Gastrocnemius medialis (tissue), 4 donors: ENCODE results near the gene CACNG3. TPM values are rescaled to one million over a fixed set of nuclear protein-coding genes. Genes with fewer than 3 reads are reported as not detected.
"Not testable (repeated sequence)": the region's sequence is repeated elsewhere in the genome, so short reads cannot be mapped to it uniquely, and the experiment has no call there.

Experiments used
- ATAC-seq, 2 donors: fragments of 150-250 bp; one replicate each; pipeline ENCODE4 v1.9.1; 2016
- DNase-seq, 2 donors: peaks; one replicate each; pipeline ENCODE4 v3.0.0-alpha.2; 2019
- H3K27ac ChIP-seq, 4 donors: fragments of 200-600 bp; sonication (generic); 1 replicate in 1 of 4; 2 replicates in 3 of 4; pipeline ENCODE4 v1.5.1; 2016 to 2018; ENCODE audit warnings: mild to moderate bottlenecking in 2 of 4, moderate library complexity in 1 of 4
- H3K27me3 ChIP-seq, 3 donors: fragments of 200-600 bp; sonication (generic) in 2 of 3; 1 replicate in 1 of 3; 2 replicates in 2 of 3; pipeline versions ENCODE4 v1.5.1 to v1.6.0; 2016 to 2019; ENCODE audit warnings: mild to moderate bottlenecking in 1 of 3, moderate library complexity in 1 of 3
- H3K36me3 ChIP-seq, 2 donors: fragments of 200-600 bp; sonication (generic) in 1 of 2; one replicate each; pipeline ENCODE4 v1.5.1; 2017 to 2018
- H3K4me1 ChIP-seq, 2 donors: fragments of 200-600 bp; sonication (generic) in 1 of 2; one replicate each; pipeline ENCODE4 v1.5.1; 2016 to 2017; ENCODE audit warnings: mild to moderate bottlenecking in 2 of 2
- H3K4me3 ChIP-seq, 4 donors: fragments of 200-600 bp; sonication (generic) in 3 of 4; 1 replicate in 1 of 4; 2 replicates in 3 of 4; pipeline ENCODE4 v1.5.1; 2016 to 2019; ENCODE audit warnings: mild to moderate bottlenecking in 2 of 4
- H3K9me3 ChIP-seq, 3 donors: fragments of 200-600 bp; sonication (generic) in 2 of 3; 1 replicate in 1 of 3; 2 replicates in 2 of 3; pipeline ENCODE4 v1.5.1; 2016 to 2019
- CTCF ChIP-seq, 5 experiments: fragments of 450-650 bp in 3 of 5; fragments of 200-600 bp in 2 of 5; sonication (generic) in 2 of 5; IDR thresholded peaks in 4 of 5; conservative IDR thresholded peaks in 1 of 5; 1 replicate in 4 of 5; 2 replicates in 1 of 5; pipeline ENCODE4 v1.5.1; 2016 to 2019; ENCODE audit warnings: antibody characterized with exemption in 5 of 5, mild to moderate bottlenecking in 3 of 5, moderate library complexity in 3 of 5
- POLR2A ChIP-seq, 2 donors: fragments of 450-650 bp; IDR thresholded peaks; one replicate each; pipeline ENCODE4 v1.6.1; 2017; ENCODE audit warnings: antibody characterized with exemption in 2 of 2, mild to moderate bottlenecking in 2 of 2, moderate library complexity in 2 of 2
- in situ Hi-C, 4 donors: fragments of 200-750 bp; cut with MboI; loops; one replicate each; pipeline versions ENCODE4 v1.15.0 to v1.8.0; 2017; ENCODE audit warnings: low sequenced_read_pairs in 4 of 4
- intact Hi-C: fragments of 100-400 bp; cut with DNase I; formaldehyde crosslinking; loops from one replicate; pipeline ENCODE4 v1.15.1; 2023; ENCODE audit warnings: low total_unique reads
- total RNA-seq, 4 donors: library from RNA; depleted of rRNA; stranded (reverse); fragments of >200 nt; gene quantifications; one replicate each; pipeline versions ENCODE4 v1.1.0 to v1.2.3, GENCODE V29; 2016

CACNG3 gene
- total RNA-seq, 4 donors from 2014 or later: not detected

DNA sequence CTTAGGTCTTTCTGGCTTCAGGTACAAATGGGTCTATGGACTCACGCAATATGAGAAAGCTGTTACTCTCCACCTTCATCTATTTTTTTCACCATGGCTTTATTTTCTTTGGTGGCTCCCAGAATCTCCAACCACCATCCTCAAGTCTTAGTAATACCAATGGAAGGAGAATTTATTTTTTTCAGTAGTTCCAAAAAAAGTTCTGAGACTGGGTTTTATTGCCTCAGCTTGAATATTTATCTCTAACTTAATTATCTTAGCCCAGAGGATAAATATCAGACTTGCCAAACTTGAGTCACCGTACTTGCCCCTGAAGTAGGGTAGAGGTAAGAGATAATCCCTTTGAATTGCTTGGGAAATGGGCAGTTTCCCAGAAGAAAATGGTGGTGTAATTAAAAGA, 23.2 kb upstream of the CACNG3 start:
- no peak overlapping the region for H3K4me3 ChIP-seq
- no peak overlapping the region for H3K27ac ChIP-seq
- no peaks in the 10 kb centered on the region for H3K27me3 ChIP-seq
- DNase-seq (no peak), ATAC-seq (no peak)
- no peak for TF ChIP-seq CTCF (IDR thresholded peaks at IDR 0.05 in 4 of 5, conservative IDR thresholded peaks at IDR 0.05 in 1 of 5)
- no peak for TF ChIP-seq POLR2A (IDR thresholded peaks at IDR 0.05)
- no peaks in the 10 kb centered on the region for H3K36me3 ChIP-seq
- in situ Hi-C loops: loop anchor here in 1 of 4 donors (25.0 kb wide), 1 partner anchor 96 kb away; no protein-coding TSS in a partner anchor
- intact Hi-C loops: no loop called here
- no peaks in the 10 kb centered on the region for H3K9me3 ChIP-seq
- H3K4me1 ChIP-seq: no peaks in the 10 kb centered on the region

- no peak for TF ChIP-seq CTCF (IDR thresholded peaks at IDR 0.05 in 4 of 5, conservative IDR thresholded peaks at IDR 0.05 in 1 of 5)
- TF ChIP-seq POLR2A (IDR thresholded peaks at IDR 0.05): no peak
- Histone ChIP-seq H3K9me3 (no peaks in the 10 kb centered on the region), H3K4me3 (no peak overlapping the region), H3K36me3 (no peaks in the 10 kb centered on the region), H3K4me1 (no peaks in the 10 kb centered on the region), H3K27me3 (no peaks in the 10 kb centered on the region), H3K27ac (no peak overlapping the region)
- in situ Hi-C loops (loop anchor here in 1 of 4 donors (25.0 kb wide), 1 partner anchor 97 kb away; no protein-coding TSS in a partner anchor), intact Hi-C loops (no loop called here)
- no peak for DNase-seq
- no peak for ATAC-seq
Measured at GRCh38 chr16:24234737-24235136, 21.4 kb upstream of the CACNG3 start.

DNA sequence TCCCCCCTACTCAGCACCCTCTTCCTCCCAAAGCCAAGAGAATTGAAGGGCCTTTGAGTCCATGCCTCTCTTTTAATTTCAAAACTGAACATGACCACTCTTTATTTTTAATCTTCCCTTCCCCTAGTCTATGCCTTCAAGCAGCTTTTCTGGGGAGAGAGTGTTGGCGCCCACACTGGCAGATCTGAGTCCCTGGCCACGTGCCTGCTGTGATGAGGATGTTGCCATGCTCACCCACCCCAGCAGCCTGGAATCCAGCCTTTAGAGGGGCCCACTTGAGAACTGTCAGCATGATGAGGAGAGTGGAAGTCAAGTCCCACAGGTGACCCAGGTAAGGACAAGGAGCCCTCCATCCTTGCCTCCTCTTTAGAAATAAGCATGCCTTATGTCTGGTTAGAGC, 20.3 kb upstream of the CACNG3 start:
- DNase-seq (no peak), ATAC-seq (no peak)
- Histone ChIP-seq H3K27me3 (no peaks in the 10 kb centered on the region), H3K4me3 (no peak overlapping the region), H3K4me1 (no peaks in the 10 kb centered on the region), H3K36me3 (no peaks in the 10 kb centered on the region), H3K27ac (no peak overlapping the region), H3K9me3 (no peaks in the 10 kb centered on the region)
- in situ Hi-C loops: loop anchor here in 1 of 4 donors (25.0 kb wide), 1 partner anchor 99 kb away; no protein-coding TSS in a partner anchor
- intact Hi-C loops: no loop called here
- TF ChIP-seq POLR2A (IDR thresholded peaks at IDR 0.05) (no peak), CTCF (IDR thresholded peaks at IDR 0.05 in 4 of 5, conservative IDR thresholded peaks at IDR 0.05 in 1 of 5) (no peak)

DNA sequence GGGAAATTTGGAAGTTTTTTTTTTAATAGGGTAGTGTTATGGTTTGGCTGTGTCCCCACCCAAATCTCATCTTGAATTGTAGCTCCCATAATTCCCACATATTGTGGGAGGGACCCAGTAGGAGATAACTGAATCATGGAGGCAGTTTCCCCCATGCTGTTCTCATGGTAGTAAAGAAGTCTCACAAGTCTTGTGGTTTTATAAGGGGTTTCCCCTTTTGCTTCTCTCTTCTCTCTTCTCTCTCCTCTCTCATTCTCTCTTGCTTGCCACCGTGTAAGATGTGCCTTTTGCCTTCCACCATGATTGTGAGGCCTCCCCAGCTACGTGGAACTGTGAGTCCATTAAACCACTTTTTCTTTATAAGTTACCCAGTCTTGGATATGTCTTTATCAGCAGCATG, 17.3 kb upstream of the CACNG3 start:
- H3K9me3 ChIP-seq, intact Hi-C loops, H3K4me3 ChIP-seq, H3K36me3 ChIP-seq, H3K27ac ChIP-seq, H3K4me1 ChIP-seq, ATAC-seq, DNase-seq, H3K27me3 ChIP-seq: not testable (repeated sequence)
- in situ Hi-C loops: loop anchor here in 1 of 4 donors (25.0 kb wide), 1 partner anchor 102 kb away; no protein-coding TSS in a partner anchor

DNA sequence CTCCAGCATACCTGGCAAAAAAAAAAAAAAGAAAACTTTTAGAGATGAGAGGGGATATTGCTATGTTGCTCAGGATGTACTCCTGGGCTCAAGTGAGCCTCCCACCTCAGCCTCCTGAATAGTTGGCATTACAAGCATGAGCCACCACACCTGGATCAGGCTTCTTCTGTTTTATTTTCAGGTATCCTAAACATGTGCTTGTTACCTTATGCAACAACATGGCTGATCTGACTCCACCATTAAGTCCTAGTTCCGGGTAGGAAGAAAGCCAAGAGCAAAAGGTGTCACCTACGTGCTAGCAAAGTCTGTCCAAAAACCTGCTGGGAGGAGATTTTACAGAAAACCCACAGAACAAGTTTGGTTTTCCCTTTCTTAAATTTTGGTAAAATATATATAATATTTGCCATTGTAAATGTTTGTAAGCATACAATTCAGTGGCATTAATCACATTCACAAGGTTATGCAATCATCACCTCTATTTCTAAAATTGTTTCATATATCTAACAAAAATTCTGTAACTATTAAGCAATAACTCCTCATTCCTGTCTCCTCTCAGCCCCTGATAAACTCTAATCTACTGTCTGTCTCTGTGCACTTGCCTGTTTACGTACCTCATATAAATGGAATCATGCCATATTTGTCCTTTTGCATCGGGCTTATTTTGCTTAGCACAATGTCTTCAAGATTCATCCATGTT, 9.1 kb upstream of the CACNG3 start:
- Histone ChIP-seq H3K4me1 (no peaks in the 10 kb centered on the region), H3K27me3 (no peaks in the 10 kb centered on the region), H3K27ac (no peak overlapping the region), H3K9me3 (no peaks in the 10 kb centered on the region), H3K36me3 (no peaks in the 10 kb centered on the region), H3K4me3 (no peak overlapping the region)
- intact Hi-C loops: no loop called here
- in situ Hi-C loops: loop anchor here in 1 of 4 donors (25.0 kb wide), 1 partner anchor 110 kb away; no protein-coding TSS in a partner anchor
- DNase-seq: no peak
- no peak for ATAC-seq
- TF ChIP-seq CTCF (IDR thresholded peaks at IDR 0.05 in 4 of 5, conservative IDR thresholded peaks at IDR 0.05 in 1 of 5) (no peak), POLR2A (IDR thresholded peaks at IDR 0.05) (no peak)
